HG02588 (cell line): ENCODE data around the gene EFCAB6.

Experiments used
- ATAC-seq: cut with Tn5 transposase; IDR thresholded peaks from one replicate; pipeline ENCODE4 v1.9.1; 2021; ENCODE audit warnings: mild to moderate bottlenecking, moderate library complexity; ENCODE audit not compliant: unreplicated experiment

Gene EFCAB6

DNA sequence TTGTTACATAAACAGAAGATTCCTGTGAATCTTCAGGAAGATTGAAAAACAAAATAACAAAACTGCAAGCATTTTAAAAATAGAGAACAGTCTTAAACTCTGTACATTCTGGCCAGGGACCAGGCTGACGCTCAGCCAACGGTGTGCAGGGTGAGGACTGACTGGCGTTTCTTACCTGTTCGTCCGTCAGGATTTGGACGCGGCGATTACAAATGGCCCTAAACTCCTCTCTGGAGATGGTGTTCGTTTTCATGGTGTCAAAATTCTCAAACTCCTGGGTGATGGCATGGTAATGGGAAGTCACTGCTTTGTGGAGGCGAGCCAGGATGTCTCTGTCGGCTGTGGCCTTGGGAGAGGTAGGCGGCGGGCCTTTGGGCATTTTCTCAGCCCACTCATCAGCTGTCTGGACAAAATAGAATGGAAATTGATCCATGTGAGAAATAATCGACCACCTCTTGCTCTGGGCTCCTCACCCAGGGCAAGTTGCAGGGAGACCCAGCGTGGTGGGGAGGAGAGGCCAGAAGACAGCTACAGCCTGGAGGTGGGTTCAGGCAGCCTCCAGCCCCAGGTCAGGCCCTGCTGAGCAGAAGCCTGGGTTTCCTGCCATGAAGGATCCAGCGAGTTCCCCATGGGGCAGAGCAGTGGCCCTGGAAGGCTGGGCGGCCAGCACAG lies 257.3 kb downstream of the EFCAB6 start:
- no peak for ATAC-seq

DNA sequence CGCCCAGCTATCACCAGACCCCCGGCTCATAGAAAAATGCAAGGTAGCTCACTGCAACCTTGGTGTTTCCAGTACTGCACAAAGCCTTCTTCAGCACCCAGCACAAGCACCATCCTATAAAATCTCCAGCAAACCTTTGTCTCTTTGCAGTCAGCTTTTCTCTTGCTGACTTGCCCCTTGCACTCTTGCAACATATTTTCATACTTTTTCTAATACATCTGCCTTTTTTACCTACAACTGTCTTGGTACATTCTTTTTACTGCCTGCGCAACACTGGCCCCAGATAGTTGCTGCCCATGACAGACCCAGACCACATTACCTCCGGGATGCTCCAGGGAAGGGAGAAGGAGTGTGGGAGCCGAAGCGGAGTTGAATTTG lies 257.9 kb downstream of the EFCAB6 start:
- no peak for ATAC-seq

- ATAC-seq, result no peak
Observed at GRCh38 chr22:43553451-43554258, 258.4 kb downstream of the EFCAB6 start.

DNA sequence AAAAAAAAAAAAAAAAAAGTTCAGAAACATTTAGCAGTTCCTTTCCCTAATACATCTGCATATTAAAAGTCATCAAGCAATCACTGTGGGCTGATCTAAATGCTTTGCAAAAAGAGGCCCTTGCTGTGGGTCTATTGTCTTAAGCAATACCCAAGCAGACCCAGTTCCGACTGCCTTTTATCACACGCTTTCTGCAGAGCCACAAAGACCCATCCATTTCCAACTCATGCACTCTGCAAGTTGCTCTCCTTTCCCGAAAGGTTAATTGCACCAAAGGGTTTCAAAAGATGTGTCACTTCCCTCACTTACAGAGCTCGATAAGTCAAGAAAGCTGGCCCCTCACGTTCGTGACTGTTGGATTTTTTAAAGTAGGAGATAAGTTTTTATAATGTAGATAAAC lies 261.4 kb downstream of the EFCAB6 start:
- ATAC-seq, result no peak

DNA sequence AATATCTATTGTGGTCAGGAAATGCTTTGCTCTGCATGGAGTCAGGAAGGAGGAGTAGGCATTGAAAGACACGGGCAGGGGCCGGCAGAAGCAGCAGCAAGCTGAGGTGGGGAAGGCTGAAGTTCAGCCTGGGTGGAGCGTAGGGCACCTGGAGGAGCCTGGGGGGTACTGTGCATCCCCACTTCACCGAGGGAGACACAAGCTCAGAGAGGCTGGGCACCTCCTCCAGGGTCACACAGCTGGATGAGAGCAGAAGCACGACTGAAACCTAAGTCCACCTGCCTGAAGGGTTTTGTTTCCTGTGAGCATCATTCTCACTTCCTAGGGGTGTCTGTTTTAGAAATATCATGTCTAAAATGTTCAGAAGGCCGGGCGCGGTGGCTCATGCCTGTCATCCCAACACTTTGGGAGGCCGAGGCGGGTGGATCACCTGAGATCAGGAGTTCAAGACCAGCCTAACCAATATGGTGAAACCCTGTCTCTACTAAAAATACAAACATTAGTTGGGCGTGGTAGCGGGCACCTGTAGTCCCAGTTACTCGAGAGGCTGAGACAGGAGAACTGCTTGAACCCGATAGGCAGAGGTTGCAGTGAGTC lies 262.0 kb downstream of the EFCAB6 start:
- no peak for ATAC-seq

DNA sequence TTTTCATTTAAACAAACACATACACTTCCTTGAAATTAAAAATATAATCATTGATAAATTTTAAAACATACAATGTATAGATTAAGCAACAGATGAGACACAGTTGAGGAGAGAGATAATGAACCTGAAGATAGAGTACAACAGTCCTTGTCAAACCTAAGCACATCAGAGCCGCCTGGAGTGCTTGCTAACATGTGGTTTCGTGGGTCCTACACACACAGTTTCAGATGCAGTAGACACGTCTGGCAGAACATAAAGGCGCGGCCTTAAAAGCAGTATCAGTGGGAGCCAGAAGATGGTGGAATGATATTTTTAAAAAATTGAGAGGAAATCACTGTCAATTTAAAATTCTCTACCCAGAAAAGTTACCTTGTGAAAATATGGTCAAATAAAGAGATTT lies 265.9 kb downstream of the EFCAB6 start:
- ATAC-seq, result no peak

GRCh38 chr22:43544289-43544673 lies 267.8 kb downstream of the EFCAB6 start:
- no peak for ATAC-seq

- ATAC-seq, result no peak
Observed at GRCh38 chr22:43543522-43544288, 268.4 kb downstream of the EFCAB6 start.

GRCh38 chr22:43542681-43543521 lies 269.2 kb downstream of the EFCAB6 start:
- no peak for ATAC-seq

GRCh38 chr22:43541462-43542407 lies 270.4 kb downstream of the EFCAB6 start:
- ATAC-seq, result no peak

DNA sequence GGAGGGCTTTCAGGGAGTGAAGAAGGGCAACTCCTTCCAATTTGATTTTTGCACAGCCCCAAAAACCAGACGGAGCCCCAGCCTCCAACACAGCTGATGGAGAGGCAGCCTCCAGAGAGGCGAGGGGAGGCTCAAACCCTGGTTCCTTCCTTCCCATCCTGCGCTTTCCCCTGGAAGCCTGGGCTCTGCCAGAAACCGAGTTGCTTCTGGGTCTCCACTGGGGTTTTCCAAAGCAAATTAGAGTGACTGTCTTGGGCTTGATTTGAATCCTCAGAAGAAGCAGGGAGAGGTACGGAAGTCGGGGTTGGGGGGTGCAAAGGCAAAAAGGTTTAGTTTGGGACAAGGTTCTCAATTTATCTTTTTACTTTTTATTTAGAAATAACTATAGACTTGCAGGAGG lies 271.1 kb downstream of the EFCAB6 start:
- no peak for ATAC-seq

DNA sequence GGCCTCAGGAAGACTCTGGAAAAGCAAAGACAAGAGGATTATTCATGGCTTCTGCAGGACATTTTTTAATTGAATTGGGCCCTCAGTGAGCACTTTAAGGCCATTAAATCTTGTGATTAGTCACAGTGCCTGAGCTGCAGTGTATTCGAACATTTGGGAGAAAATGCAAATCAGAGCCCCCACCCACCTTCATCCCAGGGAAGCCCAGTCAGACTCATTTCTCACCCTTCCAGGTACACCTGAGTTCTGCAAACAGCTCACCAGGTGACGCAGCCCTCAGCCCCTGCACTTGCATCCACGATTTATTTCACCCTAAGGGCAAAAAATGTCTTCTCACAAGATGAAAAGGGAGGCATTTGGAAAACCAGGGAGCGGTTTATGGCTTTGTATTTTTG lies 271.6 kb downstream of the EFCAB6 start:
- ATAC-seq, result no peak

GRCh38 chr22:43539572-43540528 lies 272.3 kb downstream of the EFCAB6 start:
- ATAC-seq, result no peak

DNA sequence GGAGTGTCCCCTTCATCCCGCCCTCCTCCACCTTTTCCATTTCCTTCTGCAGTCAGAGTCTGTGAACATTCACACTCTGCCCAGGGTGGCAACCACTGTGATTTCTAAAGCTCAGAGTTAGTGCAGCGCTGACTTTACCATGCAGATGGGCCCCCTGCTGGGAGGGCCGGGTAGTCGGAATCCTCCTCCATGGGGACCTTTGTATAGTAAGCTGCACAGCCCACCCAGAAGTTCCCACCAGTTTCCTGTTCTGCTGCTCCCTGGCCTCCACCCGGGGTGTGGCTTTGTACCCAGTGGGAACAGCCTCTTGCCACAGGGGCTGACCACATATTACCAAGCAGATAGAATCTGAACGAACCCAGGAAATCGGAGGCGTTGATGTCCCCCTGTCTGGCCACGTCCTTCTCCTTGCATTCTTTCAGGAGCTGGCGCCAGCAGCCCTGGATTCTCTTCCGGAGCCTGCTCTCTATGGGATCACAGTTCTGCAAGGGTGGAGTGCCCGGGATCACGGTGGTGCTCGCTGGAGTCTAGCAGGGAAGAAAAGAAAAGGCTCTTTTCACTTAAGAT lies 275.0 kb downstream of the EFCAB6 start:
- ATAC-seq, result no peak

GRCh38 chr22:43535741-43536140 lies 276.4 kb downstream of the EFCAB6 start:
- no peak for ATAC-seq

- no peak for ATAC-seq
Observed at GRCh38 chr22:43535336-43535735, 276.8 kb downstream of the EFCAB6 start.

DNA sequence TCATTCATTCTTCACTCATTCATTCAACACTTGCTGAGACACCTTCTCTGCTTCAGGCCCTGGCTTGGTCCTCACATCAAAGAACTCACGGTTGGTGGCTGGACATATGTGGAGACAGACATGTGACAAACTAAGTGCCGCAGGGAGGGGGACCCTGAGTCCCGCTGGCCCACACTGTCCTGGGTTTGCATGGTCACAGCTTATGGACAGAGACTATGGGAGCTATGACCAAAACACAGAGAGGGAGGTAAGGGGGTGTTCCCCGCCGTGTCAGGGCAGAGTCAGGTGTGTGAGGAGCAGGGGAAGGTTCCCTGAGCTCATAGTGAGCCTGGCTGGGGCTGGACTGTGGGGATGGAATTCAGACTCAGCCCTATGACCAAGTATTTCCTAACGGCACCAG lies 277.2 kb downstream of the EFCAB6 start:
- no peak for ATAC-seq
